K562 (cell line): Measurements from ENCODE around the gene RPL7L1. TPM values are rescaled to one million over a fixed set of nuclear protein-coding genes. Genes with fewer than 3 reads are reported as not detected.

Experiments used
- ATAC-seq: fragments of 200-7000 bp; cut with Tn5 transposase; 3 replicates; pipeline ENCODE4 v1.9.1; 2020; ENCODE audit warnings: moderate library complexity
- BruUV-seq: library from RNA; stranded (reverse); fragments of 400-500 nt; replicated peaks from 2 replicates; lab custom pipeline; 2021; lab: Mats Ljungman, UMichigan
- CTCF ChIA-PET: fragments of 300-600 bp; formaldehyde crosslinking; extraction: SDS; loops from one replicate; lab custom pipeline; 2021; ENCODE audit warnings: low intra/inter-chr PET ratio; lab: Yijun Ruan, JAX
- POLR2A ChIA-PET: fragments of 300-600, 350-650 bp; sonication (Branson Sonifier 250); formaldehyde crosslinking; extraction: SDS; loops from one replicate; lab custom pipeline; 2021; ENCODE audit warnings: antibody characterized with exemption, inconsistent platforms; lab: Yijun Ruan, JAX
- DNase-seq, 4 experiments: peaks; one replicate each; pipeline versions ENCODE4 v3.0.0 to v3.0.0-alpha.2; 2011 to 2018; ENCODE audit warnings: low spot score in 3 of 4, mixed read lengths in 3 of 4; ENCODE audit errors: extremely low read depth in 1 of 4
- FAIRE-seq: peaks from 2 replicates; lab custom pipeline; 2011; peaks lifted over from hg19 to GRCh38; lab: Jason Lieb, UNC
- H2AFZ ChIP-seq: 2 replicates; pipeline ENCODE4 v1.6.0; 2011; ENCODE audit warnings: low read depth, low read length, control low read depth, inconsistent platforms
- H3K27ac ChIP-seq: fragments of 200-600 bp; 3 replicates; pipeline ENCODE4 v1.8.0; 2011; ENCODE audit warnings: low read depth, mild to moderate bottlenecking, control low read depth, inconsistent platforms, low read length, moderate library complexity, mixed read lengths; ENCODE audit errors: extremely low read depth
- H3K27me3 ChIP-seq, 2 experiments: fragments of 300-600 bp in 1 of 2; 2 replicates in 1 of 2; 3 replicates in 1 of 2; pipeline versions ENCODE4 v1.6.0 to v1.8.0; 2011; ENCODE audit warnings: inconsistent platforms in 2 of 2, low read length in 2 of 2, mild to moderate bottlenecking in 1 of 2, mixed read lengths in 1 of 2, moderate library complexity in 1 of 2; ENCODE audit not compliant: control insufficient read depth in 2 of 2, insufficient read depth in 2 of 2
- H3K36me3 ChIP-seq: fragments of 300-600 bp; 3 replicates; pipeline ENCODE4 v1.8.0; 2011; ENCODE audit warnings: mild to moderate bottlenecking, low read length, inconsistent platforms; ENCODE audit not compliant: control insufficient read depth, insufficient read depth
- H3K4me1 ChIP-seq, 2 experiments: fragments of 200-600 bp in 1 of 2; replicated peaks in 1 of 2; 2 replicates in 1 of 2; 3 replicates in 1 of 2; pipeline versions ENCODE4 v1.5.1 to v1.8.0; 2011; ENCODE audit warnings: inconsistent platforms in 2 of 2, low read length in 2 of 2, mild to moderate bottlenecking in 1 of 2, mixed read lengths in 1 of 2, moderate library complexity in 1 of 2; ENCODE audit not compliant: control insufficient read depth in 2 of 2, insufficient read depth in 2 of 2
- H3K4me2 ChIP-seq: 2 replicates; pipeline ENCODE4 v1.6.1; 2011; ENCODE audit warnings: low read length, control low read depth, inconsistent platforms, mixed read lengths; ENCODE audit not compliant: insufficient read depth
- H3K4me3 ChIP-seq: fragments of 200-600 bp; sonication (generic), shearing (Covaris generic); 2 replicates; pipeline ENCODE4 v1.5.1; 2016; ENCODE audit warnings: control low read depth, inconsistent platforms
- H3K79me2 ChIP-seq: fragments of 200-600 bp; 3 replicates; pipeline ENCODE4 v1.8.0; 2011; ENCODE audit warnings: low read length, inconsistent platforms; ENCODE audit not compliant: control insufficient read depth, insufficient read depth
- H3K9ac ChIP-seq, 2 experiments: 2 replicates each; pipeline versions ENCODE4 v1.6.0 to v1.6.1; 2011; ENCODE audit warnings: low read depth in 2 of 2, low read length in 2 of 2, control low read depth in 1 of 2, inconsistent platforms in 1 of 2, mild to moderate bottlenecking in 1 of 2, mixed read lengths in 1 of 2; ENCODE audit not compliant: insufficient read depth in 1 of 2
- H3K9me1 ChIP-seq: one replicate; pipeline ENCODE4 v1.6.0; 2011; ENCODE audit warnings: inconsistent platforms, mild to moderate bottlenecking, low read length, moderate library complexity; ENCODE audit not compliant: control insufficient read depth, insufficient read depth
- H3K9me3 ChIP-seq: replicated peaks from 2 replicates; pipeline ENCODE4 v1.5.1; 2011; ENCODE audit warnings: low read depth, low read length, inconsistent platforms; ENCODE audit not compliant: control insufficient read depth, insufficient read depth
- H4K20me1 ChIP-seq: replicated peaks from 2 replicates; pipeline ENCODE4 v1.6.1; 2011; ENCODE audit warnings: low read length, inconsistent platforms, mixed read lengths; ENCODE audit not compliant: control insufficient read depth, insufficient read depth
- HDAC2 ChIP-seq: fragments of 450-650 bp; IDR thresholded peaks from 2 replicates; pipeline ENCODE4 v1.6.1; 2016; ENCODE audit warnings: mild to moderate bottlenecking
- RBBP5 ChIP-seq: fragments of 200-600 bp; sonication (generic); IDR thresholded peaks from 2 replicates; pipeline ENCODE4 v1.6.1; 2012; ENCODE audit warnings: borderline replicate concordance, mild to moderate bottlenecking, low read length, control low read depth, inconsistent platforms; ENCODE audit not compliant: insufficient read depth, poor library complexity, severe bottlenecking
- SMAD3 ChIP-seq: fragments of 450-650 bp; formaldehyde crosslinking; conservative IDR thresholded peaks from 2 replicates; pipeline ENCODE4 v1.4.0; 2020; ENCODE audit warnings: mild to moderate bottlenecking
- TBP ChIP-seq: optimal IDR thresholded peaks from 2 replicates; pipeline ENCODE3; 2011; ENCODE audit warnings: low read depth, low read length, improper control_type of control experiment
- ZBED1 ChIP-seq: IDR thresholded peaks from 2 replicates; pipeline ENCODE4 v1.6.1; 2014
- ZNF586 ChIP-seq: fragments of 450-650 bp; formaldehyde crosslinking; conservative IDR thresholded peaks from 2 replicates; pipeline ENCODE4 v1.4.0; 2020; ENCODE audit warnings: mild to moderate bottlenecking, moderate library complexity
- WGBS: fragments of 100-300 bp; shearing (Covaris generic); methylation state at CpG from one replicate; pipeline ENCODE4 v1.1.6; 2016; ENCODE audit warnings: low coverage, mixed read lengths; ENCODE audit not compliant: insufficient coverage; ENCODE audit errors: missing lambda C conversion rate; 5-methylcytosine and 5-hydroxymethylcytosine counted together
- in situ Hi-C: fragments of 300-500 bp; cut with MboI; formaldehyde crosslinking; loops from 4 replicates; pipeline ENCODE4 v1.15.0; 2018; ENCODE audit warnings: inconsistent platforms, mixed read lengths
- intact Hi-C: fragments of 100-400 bp; cut with micrococcal nuclease; formaldehyde crosslinking; loops from 2 replicates; pipeline ENCODE4 v1.14.2; 2022
- polyA plus RNA-seq, 8 experiments: library from polyadenylated mRNA; depleted of rRNA in 4 of 8; stranded (reverse) in 5 of 8; unstranded in 3 of 8; fragments of >200 nt; fragmentation: Nextera tagmentation in 2 of 8; fragmentation: Illumina TruSeq in 1 of 8; extraction: Ambion mirVana in 2 of 8; extraction: Trizol in 1 of 8; gene quantifications; 2 replicates each; pipeline versions ENCODE4 v1.2.1 to v1.2.3, GENCODE V29; 2011 to 2014; ENCODE audit warnings: inconsistent platforms in 1 of 8, missing spikeins in 1 of 8
- total RNA-seq, 7 experiments: library from RNA; depleted of rRNA in 6 of 7; stranded (reverse); fragments of >200 nt in 6 of 7; fragmentation: Illumina TruSeq in 2 of 7; extraction: Trizol in 2 of 7; gene quantifications; 2 replicates each; pipeline versions ENCODE4 v1.2.1 to v1.2.3, GENCODE V29; 2011 to 2021; ENCODE audit warnings: low replicate concordance in 1 of 7

Gene RPL7L1
- total and polyA plus RNA-seq, 9 of the 15 experiments (the other 6 are each of a cell fraction or from before 2014, with no cell fraction given) = 129 to 259 (median 164) TPM

- TF ChIP-seq TBP = peak; percentile 61
- no peak for TF ChIP-seq SMAD3 (CRISPR knock-in tag)
- no peak for TF ChIP-seq RBBP5
- TF ChIP-seq HDAC2 = no peak
- TF ChIP-seq ZNF586 (CRISPR knock-in tag) = no peak
These were observed 53.8 kb downstream of the RPL7L1 start (continued) for GRCh38 chr6:42933205-42933604.

GRCh38 chr6:42935322-42935721, 55.9 kb downstream of the RPL7L1 start:
- in situ Hi-C loops (no loop called here), intact Hi-C loops (no loop called here)
- Histone ChIP-seq H3K79me2 (peaks cover 35% of the 10 kb centered on the region), H3K4me1 (peaks cover 9 to 11% of the 10 kb centered on the region in 2 experiments; a peak in 4 of 5 replicates), H3K27ac (no peak overlapping the region), H3K9ac (peak overlapping the region in 1 of 2 experiments; percentile 52; a peak in 1 of 4 replicates), H3K36me3 (peaks cover 78% of the 10 kb centered on the region), H2AFZ (no peak overlapping the region), H3K4me2 (no peak overlapping the region), H4K20me1 (no peaks in the 10 kb centered on the region; the same call in 1 of the 2 replicates), H3K27me3 (no peaks in the 10 kb centered on the region), H3K9me3 (no peaks in the 10 kb centered on the region), H3K4me3 (no peak overlapping the region), H3K9me1 (no peaks in the 10 kb centered on the region)
- FAIRE-seq (no peak), DNase-seq (peak in 2 of 4 experiments; percentile 26 to 32), ATAC-seq (no peak)
- POLR2A ChIA-PET = no interaction called here
- CTCF ChIA-PET = no interaction called here
- BruUV-seq = no TSS peak
- TF ChIP-seq ZBED1 = no peak
- WGBS = 97% methylated on average over 6 of the region's 7 CpGs
